H9 (cell line): Measurements from ENCODE around the gene RIIAD1. TPM values are rescaled to one million over a fixed set of nuclear protein-coding genes. Genes with fewer than 3 reads are reported as not detected.

Source experiments
- DNase-seq: peaks from one replicate; pipeline ENCODE4 v3.0.0-alpha.2; 2017
- H2AFZ ChIP-seq: one replicate; pipeline ENCODE4 v1.6.1; 2013; ENCODE audit warnings: mild to moderate bottlenecking, low read length, control low read depth, moderate library complexity
- H2AK5ac ChIP-seq: 2 replicates; pipeline ENCODE4 v1.6.1; 2013; ENCODE audit warnings: low read length, control low read depth, mixed read lengths; ENCODE audit not compliant: insufficient read length
- H2BK120ac ChIP-seq: one replicate; pipeline ENCODE4 v1.6.1; 2013; ENCODE audit warnings: low read depth, mild to moderate bottlenecking, low read length, control low read depth, inconsistent platforms; ENCODE audit not compliant: poor library complexity, severe bottlenecking
- H2BK12ac ChIP-seq: 2 replicates; pipeline ENCODE4 v1.6.1; 2013; ENCODE audit warnings: low read length, control low read depth, mixed read lengths, low read depth; ENCODE audit not compliant: insufficient read length
- H2BK15ac ChIP-seq: 2 replicates; pipeline ENCODE4 v1.6.1; 2013; ENCODE audit warnings: low read depth, low read length, control low read depth
- H2BK20ac ChIP-seq: one replicate; pipeline ENCODE4 v1.6.1; 2013; ENCODE audit warnings: low read depth, mild to moderate bottlenecking, low read length, control low read depth, inconsistent platforms; ENCODE audit not compliant: poor library complexity, severe bottlenecking
- H2BK5ac ChIP-seq: 2 replicates; pipeline ENCODE4 v1.6.1; 2013; ENCODE audit warnings: low read length, control low read depth, mixed read lengths; ENCODE audit not compliant: insufficient read length
- H3K14ac ChIP-seq: 2 replicates; pipeline ENCODE4 v1.6.1; 2013; ENCODE audit warnings: low read length, control low read depth; ENCODE audit not compliant: insufficient read depth
- H3K18ac ChIP-seq: 2 replicates; pipeline ENCODE4 v1.6.1; 2013; ENCODE audit warnings: low read depth, mild to moderate bottlenecking, mixed read lengths, low read length, control low read depth; ENCODE audit not compliant: insufficient read length
- H3K23ac ChIP-seq: 2 replicates; pipeline ENCODE4 v1.6.1; 2013; ENCODE audit warnings: low read length, control low read depth, mixed read lengths, low read depth; ENCODE audit not compliant: insufficient read length
- H3K23me2 ChIP-seq: 2 replicates; pipeline ENCODE4 v1.6.1; 2013; ENCODE audit warnings: low read depth, mild to moderate bottlenecking, mixed read lengths, low read length, control low read depth; ENCODE audit not compliant: insufficient read length, poor library complexity, severe bottlenecking
- H3K27ac ChIP-seq: 2 replicates; pipeline ENCODE4 v1.5.1; 2013; ENCODE audit warnings: low read length, control low read depth, mixed read lengths, low read depth; ENCODE audit not compliant: insufficient read length
- H3K27me3 ChIP-seq: 2 replicates; pipeline ENCODE4 v1.6.1; 2013; ENCODE audit warnings: low read length, control low read depth, inconsistent platforms; ENCODE audit not compliant: insufficient read depth
- H3K4ac ChIP-seq: 2 replicates; pipeline ENCODE4 v1.6.1; 2013; ENCODE audit warnings: low read depth, mild to moderate bottlenecking, control low read depth, inconsistent platforms, low read length, moderate library complexity
- H3K4me1 ChIP-seq: 2 replicates; pipeline ENCODE4 v1.6.1; 2013; ENCODE audit warnings: low read length, control low read depth, inconsistent platforms; ENCODE audit not compliant: insufficient read depth
- H3K4me2 ChIP-seq: 2 replicates; pipeline ENCODE4 v1.6.1; 2013; ENCODE audit warnings: low read length, control low read depth, mixed read lengths; ENCODE audit not compliant: insufficient read length, insufficient read depth
- H3K56ac ChIP-seq: 2 replicates; pipeline ENCODE4 v1.6.1; 2013; ENCODE audit warnings: low read depth, mild to moderate bottlenecking, mixed read lengths, low read length, control low read depth; ENCODE audit not compliant: insufficient read length
- H3K79me1 ChIP-seq: 2 replicates; pipeline ENCODE4 v1.6.1; 2013; ENCODE audit warnings: low read depth, mild to moderate bottlenecking, moderate library complexity, low read length, control low read depth, inconsistent platforms; ENCODE audit not compliant: insufficient read depth, poor library complexity, severe bottlenecking
- H3K79me2 ChIP-seq: 2 replicates; pipeline ENCODE4 v1.6.1; 2013; ENCODE audit warnings: low read length, control low read depth, inconsistent platforms; ENCODE audit not compliant: insufficient read depth
- H3K9ac ChIP-seq: 2 replicates; pipeline ENCODE4 v1.6.1; 2013; ENCODE audit warnings: low read length, control low read depth, mixed read lengths; ENCODE audit not compliant: insufficient read length; ENCODE audit errors: extremely low read depth
- H3K9me3 ChIP-seq: one replicate; pipeline ENCODE4 v1.6.1; 2013; ENCODE audit warnings: low read depth, low read length, inconsistent platforms; ENCODE audit not compliant: control insufficient read depth
- H3T11ph ChIP-seq: one replicate; pipeline ENCODE4 v1.6.1; 2013; ENCODE audit warnings: mild to moderate bottlenecking, low read length, control low read depth, inconsistent platforms
- H4K20me1 ChIP-seq: one replicate; pipeline ENCODE4 v1.6.1; 2013; ENCODE audit not compliant: control insufficient read depth, insufficient read length, insufficient read depth
- H4K5ac ChIP-seq: 2 replicates; pipeline ENCODE4 v1.6.1; 2013; ENCODE audit warnings: low read depth, mild to moderate bottlenecking, mixed read lengths, low read length, control low read depth; ENCODE audit not compliant: insufficient read length
- H4K8ac ChIP-seq: replicated peaks from 2 replicates; pipeline ENCODE4 v1.6.1; 2013; ENCODE audit warnings: low read length, control low read depth, mixed read lengths, low read depth; ENCODE audit not compliant: insufficient read length
- H4K91ac ChIP-seq: 2 replicates; pipeline ENCODE4 v1.6.1; 2013; ENCODE audit warnings: low read depth, mild to moderate bottlenecking, moderate library complexity, mixed read lengths, low read length, control low read depth; ENCODE audit not compliant: insufficient read length
- H3K27ac Mint-ChIP-seq, 3 experiments: 2 replicates in 2 of 3; 3 replicates in 1 of 3; pipeline ENCODE4 v1.8.0; 2020 to 2021; ENCODE audit warnings: mixed read lengths in 3 of 3, mild to moderate bottlenecking in 1 of 3, moderate library complexity in 1 of 3
- H3K27me3 Mint-ChIP-seq: 2 replicates; pipeline ENCODE4 v1.8.0; 2021; ENCODE audit warnings: low read depth, mild to moderate bottlenecking, moderate library complexity, mixed read lengths
- H3K36me3 Mint-ChIP-seq, 3 experiments: 2 replicates in 2 of 3; 3 replicates in 1 of 3; pipeline ENCODE4 v1.8.0; 2020 to 2021; ENCODE audit warnings: low read depth in 3 of 3, mixed read lengths in 3 of 3; ENCODE audit not compliant: insufficient read depth in 1 of 3
- H3K4me1 Mint-ChIP-seq, 2 experiments: 2 replicates each; pipeline ENCODE4 v1.8.0; 2020; ENCODE audit warnings: mixed read lengths in 2 of 2
- H3K4me3 Mint-ChIP-seq, 2 experiments: 2 replicates in 1 of 2; 3 replicates in 1 of 2; pipeline ENCODE4 v1.8.0; 2020 to 2021; ENCODE audit warnings: mild to moderate bottlenecking in 2 of 2, mixed read lengths in 2 of 2, moderate library complexity in 1 of 2
- H3K9me3 Mint-ChIP-seq, 2 experiments: 2 replicates in 1 of 2; 3 replicates in 1 of 2; pipeline ENCODE4 v1.8.0; 2020; ENCODE audit warnings: mild to moderate bottlenecking in 2 of 2, mixed read lengths in 2 of 2, moderate library complexity in 1 of 2
- WGBS: extraction: QIAGEN DNeasy Blood & Tissue Kit; methylation state at CpG from one replicate; pipeline ENCODE4 v1.1.7; 2013; ENCODE audit warnings: missing lambda C conversion rate, low lambda C conversion rate, mixed read lengths; ENCODE audit not compliant: insufficient read length; ENCODE audit errors: extremely low coverage; 5-methylcytosine and 5-hydroxymethylcytosine counted together
- total RNA-seq: library from RNA; stranded (reverse); gene quantifications from 2 replicates; pipeline ENCODE4 v1.2.1, GENCODE V29; 2021
- TF ChIP-seq, protein P1 (sequence below): fragments of 200-600 bp; sonication (generic); conservative IDR thresholded peaks from 3 replicates; pipeline ENCODE4 v1.8.0; 2021; ENCODE audit warnings: antibody characterized with exemption, mild to moderate bottlenecking

The RIIAD1 gene
- total RNA-seq, 1 experiment from 2014 or later, result 1.4 TPM

- H3T11ph ChIP-seq, result no peak overlapping the region
- H3K27me3 ChIP-seq, result no peaks in the 10 kb centered on the region
- no peak overlapping the region for H3K18ac ChIP-seq
- no peak overlapping the region for H3K9ac ChIP-seq
- Mint-ChIP-seq H3K9me3 (no peaks in the 10 kb centered on the region), H3K27ac (no peak overlapping the region), H3K4me3 (no peak overlapping the region), H3K36me3 (no peaks in the 10 kb centered on the region; a peak in 1 of 7 replicates), H3K27me3 (peaks cover 3% of the 10 kb centered on the region; the same call in 1 of the 2 replicates), H3K4me1 (peaks cover 15 to 28% of the 10 kb centered on the region in 2 experiments)
- no peaks in the 10 kb centered on the region for H3K23me2 ChIP-seq
- H3K79me1 ChIP-seq, result no peaks in the 10 kb centered on the region
- no peak overlapping the region for H3K14ac ChIP-seq
- H4K91ac ChIP-seq, result no peak overlapping the region
- no peaks in the 10 kb centered on the region for H3K4me1 ChIP-seq
- WGBS, result no CpG with 5 or more reads among the region's 15 CpGs
- no peak overlapping the region for H4K8ac ChIP-seq
- H3K23ac ChIP-seq, result no peak overlapping the region
- no peak for DNase-seq
- H4K20me1 ChIP-seq, result no peaks in the 10 kb centered on the region
- H2BK120ac ChIP-seq, result no peak overlapping the region
- no peak overlapping the region for H2AFZ ChIP-seq
- H3K79me2 ChIP-seq, result no peaks in the 10 kb centered on the region
- H3K27ac ChIP-seq, result no peak overlapping the region
- H2BK15ac ChIP-seq, result no peak overlapping the region
- no peak overlapping the region for H2BK5ac ChIP-seq
- no peak overlapping the region for H3K4me2 ChIP-seq
- no peak overlapping the region for H4K5ac ChIP-seq
- no peak overlapping the region for H3K4ac ChIP-seq
- TF ChIP-seq, protein P1, sequence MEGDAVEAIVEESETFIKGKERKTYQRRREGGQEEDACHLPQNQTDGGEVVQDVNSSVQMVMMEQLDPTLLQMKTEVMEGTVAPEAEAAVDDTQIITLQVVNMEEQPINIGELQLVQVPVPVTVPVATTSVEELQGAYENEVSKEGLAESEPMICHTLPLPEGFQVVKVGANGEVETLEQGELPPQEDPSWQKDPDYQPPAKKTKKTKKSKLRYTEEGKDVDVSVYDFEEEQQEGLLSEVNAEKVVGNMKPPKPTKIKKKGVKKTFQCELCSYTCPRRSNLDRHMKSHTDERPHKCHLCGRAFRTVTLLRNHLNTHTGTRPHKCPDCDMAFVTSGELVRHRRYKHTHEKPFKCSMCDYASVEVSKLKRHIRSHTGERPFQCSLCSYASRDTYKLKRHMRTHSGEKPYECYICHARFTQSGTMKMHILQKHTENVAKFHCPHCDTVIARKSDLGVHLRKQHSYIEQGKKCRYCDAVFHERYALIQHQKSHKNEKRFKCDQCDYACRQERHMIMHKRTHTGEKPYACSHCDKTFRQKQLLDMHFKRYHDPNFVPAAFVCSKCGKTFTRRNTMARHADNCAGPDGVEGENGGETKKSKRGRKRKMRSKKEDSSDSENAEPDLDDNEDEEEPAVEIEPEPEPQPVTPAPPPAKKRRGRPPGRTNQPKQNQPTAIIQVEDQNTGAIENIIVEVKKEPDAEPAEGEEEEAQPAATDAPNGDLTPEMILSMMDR, result no peak
- no peak overlapping the region for H2BK20ac ChIP-seq
- no peak overlapping the region for H2BK12ac ChIP-seq
- H3K56ac ChIP-seq, result no peak overlapping the region
- no peak overlapping the region for H2AK5ac ChIP-seq
- H3K9me3 ChIP-seq, result no peaks in the 10 kb centered on the region
Observed at GRCh38 chr1:151707541-151708065, 13.7 kb upstream of the RIIAD1 start.
